Ishikawa (cell line): Measurements from ENCODE around the gene DNAH17.

Source experiments
- CEBPB ChIP-seq: IDR thresholded peaks from 2 replicates; pipeline ENCODE4 v1.6.1; 2012
- CREB1 ChIP-seq: IDR thresholded peaks from 2 replicates; pipeline ENCODE4 v1.6.1; 2012; ENCODE audit warnings: low read depth
- EGR1 ChIP-seq: IDR thresholded peaks from 2 replicates; pipeline ENCODE4 v1.6.1; 2012
- EP300 ChIP-seq: IDR thresholded peaks from 2 replicates; pipeline ENCODE4 v1.6.1; 2012; ENCODE audit warnings: borderline replicate concordance
- FOXM1 ChIP-seq: IDR thresholded peaks from 2 replicates; pipeline ENCODE4 v1.6.1; 2012; ENCODE audit warnings: low read depth, borderline replicate concordance
- MAX ChIP-seq: IDR thresholded peaks from 2 replicates; pipeline ENCODE4 v1.6.1; 2012
- RAD21 ChIP-seq: IDR thresholded peaks from 2 replicates; pipeline ENCODE4 v1.6.1; 2012; ENCODE audit warnings: low read depth
- REST ChIP-seq: IDR thresholded peaks from 2 replicates; pipeline ENCODE4 v1.6.1; 2012; ENCODE audit warnings: low read depth, mild to moderate bottlenecking
- TAF1 ChIP-seq: IDR thresholded peaks from 2 replicates; pipeline ENCODE4 v1.6.1; 2012; ENCODE audit warnings: low read depth, mild to moderate bottlenecking
- TCF12 ChIP-seq: IDR thresholded peaks from 2 replicates; pipeline ENCODE4 v1.6.1; 2012; ENCODE audit warnings: low read depth
- TEAD4 ChIP-seq: IDR thresholded peaks from 2 replicates; pipeline ENCODE4 v1.6.1; 2012
- USF1 ChIP-seq: IDR thresholded peaks from 2 replicates; pipeline ENCODE4 v1.6.1; 2012
- YY1 ChIP-seq: IDR thresholded peaks from 2 replicates; pipeline ENCODE4 v1.6.1; 2012; ENCODE audit warnings: low read depth

GRCh38 chr17:78621720-78622490 is 44.7 kb upstream of the DNAH17 start:
- TF ChIP-seq TAF1 (no peak), EP300 (no peak), CREB1 (no peak), CEBPB (no peak), REST (no peak), TCF12 (no peak), RAD21 (no peak), MAX (no peak), YY1 (no peak), USF1 (no peak), EGR1 (no peak), TEAD4 (no peak), FOXM1 (no peak)
